ENCODE results near the gene CDC42EP2.
A peak's percentile ranks its signal among the peaks of the same experiment; 100 is the strongest.

CDC42EP2 gene

GRCh38 chr11:65310736-65311135 is 3.9 kb upstream of the CDC42EP2 start:
- Histone ChIP-seq H3K27ac (ENCODE audit: low read length) (no peak overlapping the region), H3K9ac (ENCODE audit: low read depth, low read length) (no peak overlapping the region), H3K4me1 (ENCODE audit: insufficient read depth, low read length) (no peaks in the 10 kb centered on the region; the same call in 1 of the 2 replicates), H3K9me3 (ENCODE audit: insufficient read depth, low read depth, low read length) (no peaks in the 10 kb centered on the region), H3K27me3 (ENCODE audit: insufficient read depth, low read length) (peaks cover 38% of the 10 kb centered on the region), H3K4me3 (ENCODE audit: low read length) (no peak overlapping the region), H3K36me3 (ENCODE audit: insufficient read depth, low read depth, low read length) (no peaks in the 10 kb centered on the region)

- Histone ChIP-seq H3K27ac (ENCODE audit: low read length) (no peak overlapping the region), H3K27me3 (ENCODE audit: insufficient read depth, low read length) (peaks cover 38% of the 10 kb centered on the region), H3K9me3 (ENCODE audit: insufficient read depth, low read depth, low read length) (no peaks in the 10 kb centered on the region), H3K36me3 (ENCODE audit: insufficient read depth, low read depth, low read length) (no peaks in the 10 kb centered on the region), H3K4me1 (ENCODE audit: insufficient read depth, low read length) (peaks cover 5% of the 10 kb centered on the region; the same call in 1 of the 2 replicates), H3K9ac (ENCODE audit: low read depth, low read length) (no peak overlapping the region), H3K4me3 (ENCODE audit: low read length) (no peak overlapping the region)
Measured at GRCh38 chr11:65311170-65311678, 3.4 kb upstream of the CDC42EP2 start.

GRCh38 chr11:65315204-65315865 is 669 bp downstream of the CDC42EP2 start:
- Histone ChIP-seq H3K9me3 (ENCODE audit: insufficient read depth, low read depth, low read length) (no peaks in the 10 kb centered on the region), H3K9ac (ENCODE audit: low read depth, low read length) (peak overlapping the region; percentile 83), H3K4me1 (ENCODE audit: insufficient read depth, low read length) (peaks cover 17% of the 10 kb centered on the region; the same call in 1 of the 2 replicates), H3K27ac (ENCODE audit: low read length) (no peak overlapping the region), H3K27me3 (ENCODE audit: insufficient read depth, low read length) (peaks cover 17% of the 10 kb centered on the region), H3K36me3 (ENCODE audit: insufficient read depth, low read depth, low read length) (peaks cover under 1% of the 10 kb centered on the region; the same call in 1 of the 2 replicates), H3K4me3 (ENCODE audit: low read length) (peak overlapping the region; percentile 87)

DNA sequence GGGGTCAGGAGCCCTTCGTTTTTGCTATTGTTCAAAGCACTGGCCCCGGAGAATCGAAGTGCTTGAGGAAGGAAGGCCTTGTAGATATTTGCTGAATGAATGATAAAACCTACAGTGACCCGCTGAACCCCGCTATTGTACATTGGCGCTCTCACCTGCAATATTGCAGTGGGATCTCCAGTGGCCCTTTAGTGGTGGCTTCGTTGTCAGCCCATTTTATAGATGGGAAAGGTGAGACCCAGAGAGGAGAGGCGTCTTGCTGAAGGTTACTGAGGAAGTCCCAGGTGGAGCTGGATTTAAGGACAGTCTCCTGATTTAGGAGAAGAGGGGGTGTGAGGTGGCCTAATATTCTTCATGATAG is 1.2 kb downstream of the CDC42EP2 start:
- H3K27me3 ChIP-seq (ENCODE audit: insufficient read depth, low read length), result peaks cover 17% of the 10 kb centered on the region
- peak overlapping the region; percentile 87 for H3K4me3 ChIP-seq (ENCODE audit: low read length)
- peaks cover 17% of the 10 kb centered on the region; the same call in 1 of the 2 replicates for H3K4me1 ChIP-seq (ENCODE audit: insufficient read depth, low read length)
- peaks cover 6% of the 10 kb centered on the region; the same call in 1 of the 2 replicates for H3K36me3 ChIP-seq (ENCODE audit: insufficient read depth, low read depth, low read length)
- H3K9me3 ChIP-seq (ENCODE audit: insufficient read depth, low read depth, low read length), result no peaks in the 10 kb centered on the region
- no peak overlapping the region for H3K27ac ChIP-seq (ENCODE audit: low read length)
- peak overlapping the region; percentile 40; the same call in 1 of the 2 replicates for H3K9ac ChIP-seq (ENCODE audit: low read depth, low read length)

GRCh38 chr11:65316227-65317024 is 1.8 kb downstream of the CDC42EP2 start:
- H3K27ac ChIP-seq (ENCODE audit: low read length), result no peak overlapping the region
- H3K36me3 ChIP-seq (ENCODE audit: insufficient read depth, low read depth, low read length), result peaks cover 12% of the 10 kb centered on the region; the same call in 1 of the 2 replicates
- H3K9me3 ChIP-seq (ENCODE audit: insufficient read depth, low read depth, low read length), result no peaks in the 10 kb centered on the region
- peaks cover 17% of the 10 kb centered on the region; the same call in 1 of the 2 replicates for H3K4me1 ChIP-seq (ENCODE audit: insufficient read depth, low read length)
- peak overlapping the region; percentile 87 for H3K4me3 ChIP-seq (ENCODE audit: low read length)
- peak overlapping the region; percentile 40; the same call in 1 of the 2 replicates for H3K9ac ChIP-seq (ENCODE audit: low read depth, low read length)
- H3K27me3 ChIP-seq (ENCODE audit: insufficient read depth, low read length), result peaks cover 17% of the 10 kb centered on the region

DNA sequence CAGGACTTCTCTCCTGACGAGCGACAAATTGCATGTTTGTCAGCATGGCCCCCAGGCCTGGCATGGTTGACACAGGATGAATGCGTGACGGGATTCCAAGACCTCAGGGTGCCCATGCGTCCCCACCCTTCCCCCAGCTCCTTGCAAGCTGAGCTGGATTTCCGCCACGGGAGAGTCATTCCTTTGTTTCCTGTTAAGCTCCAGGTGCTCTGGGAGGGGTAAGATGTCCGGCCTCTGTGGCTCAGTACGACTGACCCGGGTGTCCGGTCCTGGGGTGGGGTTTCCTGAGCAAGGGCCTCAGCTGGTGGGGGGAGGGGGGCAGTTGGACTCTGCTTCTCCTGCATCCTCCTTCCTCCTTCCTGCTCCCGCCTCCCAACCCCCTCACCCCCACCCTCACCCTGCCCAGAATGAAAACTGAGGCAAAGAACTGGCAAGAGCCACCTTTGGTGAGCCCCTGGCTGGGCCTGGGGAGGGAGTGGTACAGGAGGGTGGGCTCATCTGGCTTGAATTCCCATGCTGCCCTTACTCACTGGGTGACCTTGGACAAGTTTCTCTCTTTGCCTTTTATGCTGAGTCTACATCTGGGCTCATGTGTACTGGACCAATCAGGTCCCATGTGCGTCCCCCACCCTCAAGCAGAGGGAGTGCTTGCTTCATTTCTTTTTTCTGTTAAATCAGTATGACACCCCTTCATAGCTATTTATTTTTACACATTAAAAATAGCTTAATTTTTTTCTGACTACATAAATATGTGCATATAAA is 2.5 kb downstream of the CDC42EP2 start:
- Histone ChIP-seq H3K9ac (ENCODE audit: low read depth, low read length) (peak overlapping the region; percentile 40; the same call in 1 of the 2 replicates), H3K36me3 (ENCODE audit: insufficient read depth, low read depth, low read length) (peaks cover 19% of the 10 kb centered on the region), H3K4me1 (ENCODE audit: insufficient read depth, low read length) (peaks cover 17% of the 10 kb centered on the region; the same call in 1 of the 2 replicates), H3K4me3 (ENCODE audit: low read length) (peak overlapping the region; percentile 87; the same call in 1 of the 2 replicates), H3K27ac (ENCODE audit: low read length) (no peak overlapping the region), H3K9me3 (ENCODE audit: insufficient read depth, low read depth, low read length) (no peaks in the 10 kb centered on the region), H3K27me3 (ENCODE audit: insufficient read depth, low read length) (peaks cover 17% of the 10 kb centered on the region)

DNA sequence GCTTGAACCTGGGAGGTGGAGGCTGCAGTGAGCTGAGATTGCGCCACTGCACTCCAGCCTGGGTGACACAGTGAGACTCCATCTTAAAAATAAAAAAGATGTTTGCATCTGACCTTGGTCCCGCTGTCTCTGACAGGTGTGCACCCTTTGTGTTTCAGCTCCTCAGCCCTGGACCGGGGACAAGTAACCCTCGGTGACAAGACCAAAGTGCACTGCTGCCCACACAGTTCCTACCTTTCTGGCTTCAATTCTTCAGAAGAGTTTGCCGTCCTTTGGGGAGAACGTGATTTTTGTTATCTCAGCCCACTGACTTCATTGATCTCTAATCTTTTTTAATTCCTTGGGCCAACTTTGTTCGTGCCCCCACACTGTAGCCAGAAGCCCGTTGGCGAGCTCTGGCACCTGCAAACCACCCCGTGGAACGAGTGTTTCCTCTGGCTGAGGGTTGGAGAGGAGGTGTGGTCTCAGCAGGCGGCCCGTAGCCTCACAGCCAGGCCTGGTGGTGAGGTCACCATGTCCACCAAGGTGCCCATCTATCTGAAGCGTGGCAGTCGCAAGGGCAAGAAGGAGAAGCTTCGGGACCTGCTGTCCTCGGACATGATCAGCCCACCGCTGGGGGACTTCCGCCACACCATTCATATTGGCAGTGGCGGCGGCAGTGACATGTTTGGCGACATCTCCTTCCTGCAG is 5.9 kb downstream of the CDC42EP2 start:
- no peak overlapping the region for H3K9ac ChIP-seq (ENCODE audit: low read depth, low read length)
- no peaks in the 10 kb centered on the region; the same call in 1 of the 2 replicates for H3K27me3 ChIP-seq (ENCODE audit: insufficient read depth, low read length)
- peaks cover 17% of the 10 kb centered on the region; the same call in 1 of the 2 replicates for H3K4me1 ChIP-seq (ENCODE audit: insufficient read depth, low read length)
- no peak overlapping the region for H3K4me3 ChIP-seq (ENCODE audit: low read length)
- H3K9me3 ChIP-seq (ENCODE audit: insufficient read depth, low read depth, low read length), result no peaks in the 10 kb centered on the region
- H3K36me3 ChIP-seq (ENCODE audit: insufficient read depth, low read depth, low read length), result peaks cover 25% of the 10 kb centered on the region
- no peak overlapping the region for H3K27ac ChIP-seq (ENCODE audit: low read length)

- Histone ChIP-seq H3K36me3 (ENCODE audit: insufficient read depth, low read depth, low read length) (peaks cover 25% of the 10 kb centered on the region), H3K9me3 (ENCODE audit: insufficient read depth, low read depth, low read length) (no peaks in the 10 kb centered on the region), H3K27me3 (ENCODE audit: insufficient read depth, low read length) (no peaks in the 10 kb centered on the region; the same call in 1 of the 2 replicates), H3K4me1 (ENCODE audit: insufficient read depth, low read length) (peaks cover 14% of the 10 kb centered on the region; the same call in 1 of the 2 replicates), H3K4me3 (ENCODE audit: low read length) (no peak overlapping the region), H3K9ac (ENCODE audit: low read depth, low read length) (no peak overlapping the region), H3K27ac (ENCODE audit: low read length) (no peak overlapping the region)
Measured at GRCh38 chr11:65321076-65321475, 6.4 kb downstream of the CDC42EP2 start.

DNA sequence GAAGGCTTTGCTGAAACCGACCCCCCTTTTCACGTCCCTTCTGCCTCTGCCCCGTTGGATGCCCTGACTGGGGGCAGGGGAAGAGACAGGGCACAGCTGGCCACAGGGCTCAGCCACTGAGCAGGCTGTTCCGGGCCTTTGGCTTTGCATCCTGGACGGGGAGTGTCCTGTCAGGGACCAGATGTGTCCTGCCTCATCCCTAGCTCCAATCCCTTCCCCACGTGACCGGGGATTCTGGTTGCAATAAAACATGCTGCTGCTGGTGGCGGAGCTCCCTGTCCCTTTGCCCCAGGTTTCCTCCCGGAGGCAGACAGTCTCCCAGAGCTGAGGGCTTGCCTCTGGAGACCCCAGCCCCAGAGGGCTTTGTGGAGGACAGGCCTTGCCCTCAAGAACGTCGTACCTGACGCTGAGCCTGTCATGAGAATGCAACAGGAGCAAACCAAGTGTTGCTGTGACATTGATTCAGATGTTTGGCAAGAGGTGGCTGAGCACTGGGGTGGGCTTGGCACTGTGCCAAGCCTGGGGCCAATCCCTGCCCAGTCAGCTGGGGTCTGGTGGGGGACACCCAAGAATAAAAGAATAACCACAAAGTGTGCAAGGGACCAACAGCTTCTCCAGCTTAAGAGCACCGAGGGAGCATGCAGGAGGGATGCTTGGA is 7.3 kb downstream of the CDC42EP2 start:
- H3K27me3 ChIP-seq (ENCODE audit: insufficient read depth, low read length), result no peaks in the 10 kb centered on the region; the same call in 1 of the 2 replicates
- no peak overlapping the region for H3K27ac ChIP-seq (ENCODE audit: low read length)
- H3K9ac ChIP-seq (ENCODE audit: low read depth, low read length), result no peak overlapping the region

GRCh38 chr11:65323813-65324212 is 9.1 kb downstream of the CDC42EP2 start:
- Histone ChIP-seq H3K27ac (ENCODE audit: low read length) (no peak overlapping the region), H3K4me1 (ENCODE audit: insufficient read depth, low read length) (no peaks in the 10 kb centered on the region), H3K27me3 (ENCODE audit: insufficient read depth, low read length) (no peaks in the 10 kb centered on the region; the same call in 1 of the 2 replicates), H3K4me3 (ENCODE audit: low read length) (no peak overlapping the region), H3K9ac (ENCODE audit: low read depth, low read length) (no peak overlapping the region), H3K36me3 (ENCODE audit: insufficient read depth, low read depth, low read length) (peaks cover 25% of the 10 kb centered on the region), H3K9me3 (ENCODE audit: insufficient read depth, low read depth, low read length) (no peaks in the 10 kb centered on the region)

More for the DNA sequence above, 7.3 kb downstream of the CDC42EP2 start:
- Histone ChIP-seq H3K9me3 (ENCODE audit: insufficient read depth, low read depth, low read length) (no peaks in the 10 kb centered on the region), H3K4me1 (ENCODE audit: insufficient read depth, low read length) (peaks cover 6% of the 10 kb centered on the region; the same call in 1 of the 2 replicates), H3K4me3 (ENCODE audit: low read length) (no peak overlapping the region), H3K36me3 (ENCODE audit: insufficient read depth, low read depth, low read length) (peaks cover 25% of the 10 kb centered on the region)

Measured in iPS-20b (cell line).